WERI-Rb-1 (cell line): ENCODE data around the gene MDM2.

Experiments used
- DNase-seq: peaks from one replicate; pipeline ENCODE4 v3.0.0-alpha.2; 2020
- H3K27ac ChIP-seq: fragments of 250-450 bp; sonication (Bioruptor Pico); 2 replicates; pipeline ENCODE4 v1.5.1; 2020; ENCODE audit warnings: mild to moderate bottlenecking, moderate library complexity
- H3K27me3 ChIP-seq: fragments of 250-450 bp; sonication (Bioruptor Pico); 2 replicates; pipeline ENCODE4 v1.5.1; 2021; ENCODE audit warnings: mild to moderate bottlenecking, low read depth, moderate library complexity; ENCODE audit not compliant: insufficient read depth, severe bottlenecking
- H3K36me3 ChIP-seq: fragments of 250-450 bp; sonication (Bioruptor Pico); 2 replicates; pipeline ENCODE4 v1.5.1; 2020; ENCODE audit warnings: mild to moderate bottlenecking, moderate library complexity
- H3K4me3 ChIP-seq: 2 replicates; pipeline ENCODE4 v1.5.1; 2011; ENCODE audit warnings: low read depth, mild to moderate bottlenecking, control low read depth, low read length
- H3K9me3 ChIP-seq: fragments of 250-450 bp; sonication (Bioruptor Pico); 2 replicates; pipeline ENCODE4 v1.5.1; 2021; ENCODE audit warnings: mild to moderate bottlenecking, moderate library complexity; ENCODE audit not compliant: severe bottlenecking
- CTCF ChIP-seq: IDR thresholded peaks from 2 replicates; pipeline ENCODE4 v1.5.1; 2011; ENCODE audit warnings: low read depth, mild to moderate bottlenecking, control low read depth, inconsistent platforms, low read length

Gene MDM2

GRCh38 chr12:68890701-68891113, 82.7 kb downstream of the MDM2 start:
- no peaks in the 10 kb centered on the region for H3K9me3 ChIP-seq
- no peak for TF ChIP-seq CTCF
- H3K27me3 ChIP-seq = no peaks in the 10 kb centered on the region
- H3K27ac ChIP-seq = no peak overlapping the region
- no peak overlapping the region for H3K4me3 ChIP-seq
- no peaks in the 10 kb centered on the region for H3K36me3 ChIP-seq
- no peak for DNase-seq

- H3K9me3 ChIP-seq = no peaks in the 10 kb centered on the region
- no peak overlapping the region for H3K4me3 ChIP-seq
- DNase-seq = no peak
- no peak for TF ChIP-seq CTCF
- no peaks in the 10 kb centered on the region for H3K27me3 ChIP-seq
- no peaks in the 10 kb centered on the region for H3K36me3 ChIP-seq
- H3K27ac ChIP-seq = no peak overlapping the region
Observed at GRCh38 chr12:68891141-68891540, 83.2 kb downstream of the MDM2 start.

- no peaks in the 10 kb centered on the region for H3K9me3 ChIP-seq
- H3K36me3 ChIP-seq = no peaks in the 10 kb centered on the region
- TF ChIP-seq CTCF = no peak
- H3K27ac ChIP-seq = no peak overlapping the region
- H3K27me3 ChIP-seq = no peaks in the 10 kb centered on the region
- no peak overlapping the region for H3K4me3 ChIP-seq
- DNase-seq = no peak
Observed at GRCh38 chr12:68893201-68893600, 85.2 kb downstream of the MDM2 start.

GRCh38 chr12:68893741-68894140, 85.8 kb downstream of the MDM2 start:
- H3K4me3 ChIP-seq = no peak overlapping the region
- TF ChIP-seq CTCF = no peak
- no peaks in the 10 kb centered on the region for H3K27me3 ChIP-seq
- DNase-seq = no peak
- no peak overlapping the region for H3K27ac ChIP-seq
- H3K9me3 ChIP-seq = no peaks in the 10 kb centered on the region
- no peaks in the 10 kb centered on the region for H3K36me3 ChIP-seq

GRCh38 chr12:68894276-68894855, 86.4 kb downstream of the MDM2 start:
- H3K27me3 ChIP-seq = no peaks in the 10 kb centered on the region
- H3K36me3 ChIP-seq = no peaks in the 10 kb centered on the region
- TF ChIP-seq CTCF = no peak
- H3K9me3 ChIP-seq = no peaks in the 10 kb centered on the region
- H3K4me3 ChIP-seq = no peak overlapping the region
- no peak for DNase-seq
- H3K27ac ChIP-seq = no peak overlapping the region

GRCh38 chr12:68896881-68897540, 89.0 kb downstream of the MDM2 start:
- Histone ChIP-seq H3K27me3 (no peaks in the 10 kb centered on the region), H3K27ac (no peak overlapping the region), H3K36me3 (no peaks in the 10 kb centered on the region), H3K4me3 (no peak overlapping the region), H3K9me3 (no peaks in the 10 kb centered on the region)
- no peak for DNase-seq
- TF ChIP-seq CTCF = no peak
